Ishikawa (cell line): ENCODE measurements around the gene HDAC9.

Experiments
- CEBPB ChIP-seq: IDR thresholded peaks from 2 replicates; pipeline ENCODE4 v1.6.1; 2012
- CREB1 ChIP-seq: IDR thresholded peaks from 2 replicates; pipeline ENCODE4 v1.6.1; 2012; ENCODE audit warnings: low read depth
- EGR1 ChIP-seq: IDR thresholded peaks from 2 replicates; pipeline ENCODE4 v1.6.1; 2012
- EP300 ChIP-seq: IDR thresholded peaks from 2 replicates; pipeline ENCODE4 v1.6.1; 2012; ENCODE audit warnings: borderline replicate concordance
- FOXM1 ChIP-seq: IDR thresholded peaks from 2 replicates; pipeline ENCODE4 v1.6.1; 2012; ENCODE audit warnings: low read depth, borderline replicate concordance
- MAX ChIP-seq: IDR thresholded peaks from 2 replicates; pipeline ENCODE4 v1.6.1; 2012
- NFIC ChIP-seq: IDR thresholded peaks from 2 replicates; pipeline ENCODE4 v1.6.1; 2012
- RAD21 ChIP-seq: IDR thresholded peaks from 2 replicates; pipeline ENCODE4 v1.6.1; 2012; ENCODE audit warnings: low read depth
- REST ChIP-seq: IDR thresholded peaks from 2 replicates; pipeline ENCODE4 v1.6.1; 2012; ENCODE audit warnings: low read depth, mild to moderate bottlenecking
- TAF1 ChIP-seq: IDR thresholded peaks from 2 replicates; pipeline ENCODE4 v1.6.1; 2012; ENCODE audit warnings: low read depth, mild to moderate bottlenecking
- TCF12 ChIP-seq: IDR thresholded peaks from 2 replicates; pipeline ENCODE4 v1.6.1; 2012; ENCODE audit warnings: low read depth
- TEAD4 ChIP-seq: IDR thresholded peaks from 2 replicates; pipeline ENCODE4 v1.6.1; 2012
- USF1 ChIP-seq: IDR thresholded peaks from 2 replicates; pipeline ENCODE4 v1.6.1; 2012
- YY1 ChIP-seq: IDR thresholded peaks from 2 replicates; pipeline ENCODE4 v1.6.1; 2012; ENCODE audit warnings: low read depth
- ZBTB7A ChIP-seq: IDR thresholded peaks from 2 replicates; pipeline ENCODE4 v1.6.1; 2012; ENCODE audit warnings: low read depth

The HDAC9 gene

GRCh38 chr7:18948521-18948920 is 453.0 kb downstream of the HDAC9 start:
- TF ChIP-seq YY1 (no peak), TAF1 (no peak), USF1 (no peak)

GRCh38 chr7:18952846-18953245 is 457.3 kb downstream of the HDAC9 start:
- TF ChIP-seq EP300 (no peak), MAX (no peak), FOXM1 (no peak), TAF1 (no peak), ZBTB7A (no peak), YY1 (no peak)

- TF ChIP-seq EGR1: no peak
- no peak for TF ChIP-seq NFIC
- no peak for TF ChIP-seq EP300
- TF ChIP-seq TAF1: no peak
- no peak for TF ChIP-seq TEAD4
These were observed 463.1 kb downstream of the HDAC9 start for GRCh38 chr7:18958627-18959026.

GRCh38 chr7:18960725-18961124 is 465.2 kb downstream of the HDAC9 start:
- no peak for TF ChIP-seq TCF12
- no peak for TF ChIP-seq CREB1
- TF ChIP-seq REST: no peak
- TF ChIP-seq ZBTB7A: no peak
- TF ChIP-seq CEBPB: no peak
- no peak for TF ChIP-seq EGR1
- no peak for TF ChIP-seq TEAD4
- no peak for TF ChIP-seq USF1

GRCh38 chr7:18962031-18962430 is 466.5 kb downstream of the HDAC9 start:
- no peak for TF ChIP-seq ZBTB7A
- no peak for TF ChIP-seq TEAD4
- no peak for TF ChIP-seq RAD21
- no peak for TF ChIP-seq TAF1
- TF ChIP-seq USF1: no peak
- TF ChIP-seq NFIC: no peak
- TF ChIP-seq REST: no peak
- TF ChIP-seq EGR1: no peak
- TF ChIP-seq TCF12: no peak
- no peak for TF ChIP-seq CREB1
- no peak for TF ChIP-seq FOXM1
- TF ChIP-seq MAX: no peak
- no peak for TF ChIP-seq EP300
- no peak for TF ChIP-seq YY1

- no peak for TF ChIP-seq RAD21
- no peak for TF ChIP-seq REST
- no peak for TF ChIP-seq YY1
- TF ChIP-seq CEBPB: no peak
- TF ChIP-seq EGR1: no peak
- no peak for TF ChIP-seq USF1
- no peak for TF ChIP-seq MAX
- no peak for TF ChIP-seq CREB1
- TF ChIP-seq FOXM1: no peak
- no peak for TF ChIP-seq TAF1
- TF ChIP-seq TCF12: no peak
- no peak for TF ChIP-seq NFIC
- TF ChIP-seq EP300: no peak
- no peak for TF ChIP-seq TEAD4
- TF ChIP-seq ZBTB7A: no peak
These were observed 470.1 kb downstream of the HDAC9 start for GRCh38 chr7:18965657-18966056.
